Embryonic facial prominence (tissue), 1 donor: ENCODE measurements around the gene B3GALT4.
"Not testable (repeated sequence)": the region's sequence is repeated elsewhere in the genome, so short reads cannot be mapped to it uniquely, and the experiment has no call there.

Source experiments
- DNase-seq: peaks from one replicate; pipeline ENCODE4 v3.0.0-alpha.2; 2016; ENCODE audit errors: extremely low spot score

The B3GALT4 gene

GRCh38 chr6:33272275-33273128 is 4.4 kb upstream of the B3GALT4 start:
- DNase-seq, result no peak

GRCh38 chr6:33273129-33273923 is 3.6 kb upstream of the B3GALT4 start:
- no peak for DNase-seq

GRCh38 chr6:33273924-33274902 is 2.7 kb upstream of the B3GALT4 start:
- no peak for DNase-seq

- not testable (repeated sequence) for DNase-seq
These were observed 935 bp upstream of the B3GALT4 start for GRCh38 chr6:33275795-33276580.

GRCh38 chr6:33276581-33276863 is 401 bp upstream of the B3GALT4 start:
- DNase-seq, result no peak

- no peak for DNase-seq
These were observed 904 bp downstream of the B3GALT4 start for GRCh38 chr6:33277663-33278391.

- DNase-seq, result no peak
These were observed 1.4 kb downstream of the B3GALT4 start for GRCh38 chr6:33278392-33278741.

GRCh38 chr6:33278810-33279209 is 1.9 kb downstream of the B3GALT4 start:
- no peak for DNase-seq

- DNase-seq, result no peak
These were observed 2.4 kb downstream of the B3GALT4 start for GRCh38 chr6:33279257-33279695.

GRCh38 chr6:33279971-33280511 is 3.1 kb downstream of the B3GALT4 start:
- DNase-seq, result no peak

- no peak for DNase-seq
These were observed 3.6 kb downstream of the B3GALT4 start for GRCh38 chr6:33280539-33280938.

- not testable (repeated sequence) for DNase-seq
These were observed 8.3 kb downstream of the B3GALT4 start for GRCh38 chr6:33285214-33285613.

GRCh38 chr6:33286946-33287914 is 10.3 kb downstream of the B3GALT4 start:
- DNase-seq, result peak; percentile 4

GRCh38 chr6:33288141-33288920 is 11.4 kb downstream of the B3GALT4 start:
- DNase-seq, result peak; percentile 5

GRCh38 chr6:33288921-33289783 is 12.2 kb downstream of the B3GALT4 start, which contains the start of the genes PFDN6 and WDR46:
Gene PFDN6, plus strand, starts transcription at chr6:33289601. Its CDS starts 256 bp downstream, at chr6:33289857.
Gene WDR46, minus strand, starts transcription at chr6:33289239. Its CDS starts 69 bp downstream, at chr6:33289170.
- peak; percentile 92 for DNase-seq

GRCh38 chr6:33289784-33290315 is 12.9 kb downstream of the B3GALT4 start:
- no peak for DNase-seq

GRCh38 chr6:33290459-33290858 is 13.5 kb downstream of the B3GALT4 start:
- DNase-seq, result peak; percentile 3
